HuH-7 (cell line): Measurements from ENCODE around the gene PEX13.
A peak's percentile ranks its signal among the peaks of the same experiment; 100 is the strongest.
"Not testable (repeated sequence)": the region's sequence is repeated elsewhere in the genome, so short reads cannot be mapped to it uniquely, and the experiment has no call there.

Source experiments
- DNase-seq: peaks from one replicate; pipeline ENCODE4 v3.0.0; 2011; ENCODE audit warnings: low spot score

The PEX13 gene

DNA sequence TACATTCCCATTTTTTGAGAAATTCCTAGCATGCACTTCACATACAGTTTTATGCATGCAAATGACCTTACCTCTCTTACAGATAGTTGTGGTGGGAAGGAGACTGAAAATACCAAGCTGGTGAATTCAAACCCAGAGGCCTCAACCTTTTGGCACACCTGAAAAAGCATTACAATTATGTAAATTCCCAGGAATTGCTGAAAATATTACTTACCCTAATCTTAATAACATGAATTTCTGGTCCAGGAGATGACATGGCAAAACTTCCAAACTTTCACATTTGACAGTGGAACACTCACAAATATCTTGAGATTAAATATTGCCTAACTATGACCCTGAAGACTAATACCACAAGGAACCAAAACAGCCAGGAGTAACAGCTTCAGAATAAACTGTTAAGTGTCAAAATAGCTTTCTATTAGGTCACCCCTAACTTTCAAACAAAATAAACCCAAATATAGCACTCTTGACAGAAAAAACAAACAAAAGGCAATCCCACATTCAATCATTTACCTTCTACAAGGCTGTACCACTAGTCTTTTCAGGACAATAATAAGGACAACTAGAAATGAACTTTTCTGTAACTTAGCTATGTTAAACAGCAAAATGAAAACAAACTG lies 10.9 kb upstream of the PEX13 start:
- no peak for DNase-seq

DNA sequence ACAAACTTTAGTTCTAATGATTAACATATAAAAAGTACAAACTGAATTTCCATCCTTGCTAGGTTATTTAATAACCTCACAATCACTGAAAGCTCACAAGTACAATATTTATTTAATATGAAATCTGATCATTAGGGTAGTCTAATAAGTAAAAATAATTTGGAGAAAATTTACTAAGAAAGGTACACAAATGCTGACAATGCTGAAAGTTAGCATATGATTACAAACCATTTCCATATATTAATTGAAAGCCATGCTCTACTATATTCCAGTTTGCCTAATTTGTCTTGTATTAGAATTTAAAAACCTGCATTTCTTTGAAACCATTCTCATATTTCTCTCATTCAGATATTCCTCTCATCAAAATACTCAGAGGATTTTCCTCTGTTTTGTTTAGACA lies 8.2 kb upstream of the PEX13 start:
- no peak for DNase-seq

DNA sequence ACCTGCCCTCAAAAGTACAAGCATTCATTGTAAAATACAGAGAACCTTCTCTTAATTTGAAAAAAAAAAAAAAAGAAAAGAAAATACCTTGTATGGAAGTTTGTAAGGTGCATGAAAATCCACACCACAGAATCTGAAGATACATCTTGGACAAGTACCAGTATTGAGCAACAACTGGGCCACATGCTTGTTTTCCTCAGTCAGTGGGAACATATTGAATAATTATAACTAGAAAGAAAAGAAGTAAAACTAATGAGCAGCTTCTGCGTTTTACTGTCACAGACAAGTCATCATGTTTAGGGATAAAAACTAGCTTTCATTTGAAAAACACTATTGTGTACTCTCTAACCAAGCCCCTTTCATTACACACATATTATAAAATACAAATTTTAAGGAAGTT lies 5.8 kb upstream of the PEX13 start:
- DNase-seq = no peak

DNA sequence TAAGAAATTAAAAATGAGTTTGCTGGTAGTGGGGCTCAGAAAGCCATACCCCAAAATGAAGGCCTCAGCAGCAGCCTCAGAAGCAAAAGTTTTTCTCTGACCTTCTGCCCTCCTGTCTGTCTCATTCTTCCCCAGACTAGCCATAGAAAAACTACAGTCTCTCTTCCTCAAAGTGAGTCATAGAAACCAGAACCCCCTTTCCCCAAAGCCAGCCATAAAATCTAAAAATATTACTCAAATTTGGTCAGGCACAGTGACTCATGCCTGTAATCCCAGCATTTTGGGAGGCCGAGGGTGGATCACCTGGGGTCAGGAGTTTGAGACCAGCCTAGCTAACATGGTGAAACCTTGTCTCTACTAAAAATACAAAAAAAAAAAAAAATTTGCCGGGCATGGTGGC lies 5.2 kb upstream of the PEX13 start:
- not testable (repeated sequence) for DNase-seq

DNA sequence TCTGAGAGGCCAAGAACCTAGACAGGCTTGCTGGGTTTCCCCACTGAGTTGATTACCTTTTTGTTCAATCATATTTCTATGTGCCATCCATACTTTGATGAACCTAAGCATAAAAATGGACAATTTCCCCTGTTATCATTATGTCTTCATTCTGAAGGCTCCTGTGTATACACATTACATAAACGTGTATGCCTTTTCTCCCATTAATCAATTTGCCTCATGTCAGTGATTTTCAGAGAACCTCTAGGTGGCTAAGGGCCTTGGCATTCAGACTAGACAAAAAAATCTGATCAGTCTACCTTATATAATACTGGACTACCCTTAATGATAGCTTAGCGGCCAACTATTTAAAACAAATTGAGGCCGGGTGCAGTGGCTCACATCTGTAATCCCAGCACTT lies 4.1 kb upstream of the PEX13 start:
- DNase-seq = no peak

DNA sequence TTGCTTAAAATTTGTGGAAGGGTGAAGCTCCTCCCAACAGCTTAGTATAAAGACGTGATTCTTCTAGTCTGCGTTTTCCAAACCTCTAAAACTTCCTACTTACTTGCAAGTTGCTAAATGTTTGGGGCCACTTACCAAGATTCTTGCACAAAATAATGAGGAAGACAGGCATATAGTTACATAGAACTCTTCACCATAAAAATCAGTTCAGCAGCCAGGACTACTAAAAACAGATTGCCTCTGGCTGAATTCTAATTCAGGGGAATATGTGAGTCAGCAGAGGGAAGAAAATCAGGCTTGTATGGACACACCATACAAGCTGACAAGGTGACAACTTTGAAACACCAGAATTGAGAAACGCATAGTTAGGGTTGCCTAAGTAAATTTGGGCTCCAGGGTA lies 2.8 kb upstream of the PEX13 start:
- DNase-seq = no peak

DNA sequence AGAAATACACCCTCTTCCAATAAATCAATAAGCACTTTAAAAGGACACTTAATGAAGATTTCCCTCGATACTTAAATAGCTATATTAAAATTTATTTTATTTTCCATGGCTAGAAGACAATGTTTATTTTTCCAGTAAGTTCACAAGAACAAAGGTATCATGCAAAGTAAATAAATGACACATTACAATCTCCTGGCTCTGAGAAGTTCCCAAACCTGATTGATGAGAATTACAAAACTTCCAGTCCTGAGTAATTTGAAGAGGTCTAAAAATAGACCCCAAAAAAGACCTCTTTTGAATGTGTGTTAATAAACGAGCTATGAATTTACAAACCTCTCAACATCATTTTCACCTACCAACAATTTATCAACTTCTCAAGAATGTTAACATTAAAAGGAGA lies 1.5 kb upstream of the PEX13 start:
- DNase-seq = no peak

DNA sequence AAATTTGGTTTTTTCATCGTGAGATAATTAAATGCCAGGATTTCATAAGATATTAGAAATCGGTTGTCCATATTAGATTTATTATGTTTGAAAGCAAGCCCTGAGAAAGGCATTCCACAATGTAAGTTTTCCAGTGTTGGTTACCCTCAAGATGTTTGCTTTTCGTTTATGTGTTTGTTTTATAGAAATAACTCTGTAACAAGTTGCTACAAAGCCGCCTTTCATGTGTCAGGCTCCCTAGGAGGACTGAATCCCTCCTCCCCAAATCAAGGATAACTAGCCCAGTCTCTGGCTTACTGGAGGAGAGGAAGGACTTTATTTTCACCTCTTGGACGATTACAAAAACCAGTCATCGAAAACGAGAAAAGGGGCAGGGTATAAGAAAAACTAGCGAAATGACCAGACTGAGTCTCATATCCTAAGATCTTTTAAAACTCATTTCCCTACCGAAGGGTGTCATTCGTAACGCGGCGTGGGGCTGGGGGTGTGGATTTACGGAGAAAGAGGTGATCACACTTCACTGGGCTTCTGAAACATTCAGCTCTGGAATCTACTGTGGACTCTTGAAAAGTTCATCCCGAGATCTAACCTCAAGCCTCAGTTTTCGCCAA lies 1.0 kb upstream of the PEX13 start:
- no peak for DNase-seq

DNA sequence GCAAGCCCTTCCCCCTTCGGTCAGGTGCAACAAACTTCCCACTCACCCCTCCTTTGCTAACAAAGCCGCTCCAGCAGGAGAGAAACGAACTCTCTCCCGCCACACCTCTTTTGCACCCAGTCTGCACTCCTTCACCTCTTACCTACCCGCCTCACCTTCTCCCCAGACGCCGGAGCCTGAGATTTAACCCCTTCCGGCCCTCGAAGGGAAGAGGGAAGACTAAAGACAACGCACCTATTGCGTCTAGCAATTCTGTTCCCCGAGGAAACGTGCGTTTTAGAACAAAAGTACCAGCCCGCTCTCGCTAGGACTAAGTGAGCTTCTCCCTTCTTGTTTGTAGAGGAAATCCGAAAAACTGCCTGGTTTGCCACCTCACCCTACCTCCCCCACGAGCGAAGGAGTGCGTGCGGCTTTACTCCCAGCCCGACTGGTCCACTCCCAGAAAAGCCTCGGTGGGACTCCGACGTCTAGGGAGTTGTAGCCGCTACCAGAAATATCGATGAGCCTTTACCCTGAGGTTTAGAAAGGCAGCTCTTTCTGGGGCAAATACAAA lies 441 bp upstream of the PEX13 start:
- DNase-seq = peak; percentile 72

DNA sequence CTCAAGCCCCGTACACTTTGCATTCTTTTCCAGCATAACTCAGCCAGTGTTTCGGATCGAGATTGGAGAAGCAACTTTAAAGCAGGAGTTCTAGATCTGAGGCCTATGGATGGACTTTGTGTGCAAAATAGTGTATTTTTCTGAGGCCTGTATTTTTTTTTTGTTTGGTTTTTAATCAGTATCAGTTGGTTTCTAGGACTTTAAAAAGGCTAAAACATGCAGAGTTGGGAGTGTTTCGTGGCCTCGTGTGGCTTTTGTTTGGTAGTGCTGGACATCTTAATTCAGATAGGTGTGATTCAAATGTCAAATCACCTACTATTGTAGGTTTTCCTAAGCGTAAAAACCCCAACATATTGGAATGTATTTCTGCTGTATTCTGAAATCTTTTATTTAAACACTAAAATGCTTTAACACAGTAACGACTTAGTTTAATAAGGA lies 817 bp downstream of the PEX13 start:
- no peak for DNase-seq

DNA sequence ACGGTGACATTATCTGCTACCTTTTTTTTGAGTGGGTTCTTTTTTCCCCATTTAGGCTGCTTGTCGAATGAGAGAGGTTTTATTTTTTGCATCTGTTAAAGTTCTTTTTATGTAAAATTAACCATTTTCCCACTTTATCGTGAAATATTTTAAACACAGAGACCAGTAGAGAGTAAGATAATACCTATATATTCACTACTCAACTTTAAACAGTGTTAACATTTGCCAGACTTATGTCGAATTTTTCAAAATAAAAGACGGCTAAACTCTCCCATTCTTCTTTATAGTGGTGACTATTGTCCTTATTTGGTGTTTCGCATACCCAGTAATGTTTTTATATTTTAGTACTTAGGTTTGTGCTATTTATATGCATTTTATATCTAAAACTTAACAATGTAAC lies 1.3 kb downstream of the PEX13 start:
- DNase-seq = no peak

DNA sequence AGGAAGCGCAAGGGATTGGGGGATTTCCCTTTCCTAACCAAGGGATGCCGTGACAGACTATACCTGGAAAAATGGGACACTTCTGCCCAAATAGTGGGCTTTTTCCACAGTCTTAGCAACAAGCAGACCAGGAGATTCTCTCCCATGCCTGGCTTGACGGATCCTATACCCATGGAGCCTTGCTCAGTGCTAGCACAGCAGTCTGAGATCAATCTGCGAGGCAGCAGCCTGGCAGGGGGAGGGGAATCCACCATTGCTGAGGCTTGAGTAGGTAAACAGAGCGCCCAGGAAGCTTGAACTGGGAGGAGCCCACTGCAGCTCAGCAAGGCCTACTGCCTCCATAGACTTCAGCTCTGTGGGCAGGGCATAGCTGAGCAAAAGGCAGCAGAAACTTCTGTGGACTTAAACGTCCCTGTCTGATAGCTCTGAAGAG lies 3.7 kb downstream of the PEX13 start:
- no peak for DNase-seq

DNA sequence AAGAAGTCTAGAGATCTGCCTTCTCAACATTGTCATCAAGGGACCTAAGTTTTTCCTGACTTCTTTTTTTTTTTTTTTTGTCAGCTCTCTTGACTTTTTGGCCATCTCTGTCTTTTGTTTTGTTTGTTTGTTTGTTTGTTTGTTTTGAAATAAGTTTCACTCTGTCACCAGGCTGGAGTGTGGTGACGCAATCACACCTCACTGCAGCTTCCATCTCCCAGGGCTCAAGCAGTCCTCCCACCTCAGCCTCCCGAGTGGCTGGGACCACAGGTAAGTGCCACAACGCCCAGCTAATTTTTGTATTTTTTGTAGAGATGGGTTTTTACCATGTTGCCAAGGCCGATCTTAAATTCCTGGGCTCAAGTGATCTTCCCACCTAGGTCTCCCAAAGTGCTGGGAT lies 6.2 kb downstream of the PEX13 start:
- DNase-seq = no peak

DNA sequence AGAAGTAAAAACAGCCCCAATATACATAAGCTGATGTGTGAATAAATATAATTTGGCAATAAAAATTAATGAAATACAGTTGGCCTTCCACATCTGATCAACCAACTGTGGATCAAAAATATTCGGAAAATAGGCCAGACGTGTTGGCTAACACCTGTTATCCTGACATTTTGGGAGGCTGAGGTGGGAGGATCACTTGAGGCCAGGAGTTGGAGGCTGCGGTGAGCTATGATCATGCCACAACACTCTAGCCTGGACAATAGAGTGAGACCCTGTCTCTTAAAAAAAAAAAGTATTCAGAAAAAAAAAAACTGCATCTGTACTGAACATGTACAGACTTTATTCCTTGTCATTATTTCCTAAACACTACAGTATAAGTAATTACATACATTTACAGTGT lies 12.0 kb downstream of the PEX13 start:
- no peak for DNase-seq

DNA sequence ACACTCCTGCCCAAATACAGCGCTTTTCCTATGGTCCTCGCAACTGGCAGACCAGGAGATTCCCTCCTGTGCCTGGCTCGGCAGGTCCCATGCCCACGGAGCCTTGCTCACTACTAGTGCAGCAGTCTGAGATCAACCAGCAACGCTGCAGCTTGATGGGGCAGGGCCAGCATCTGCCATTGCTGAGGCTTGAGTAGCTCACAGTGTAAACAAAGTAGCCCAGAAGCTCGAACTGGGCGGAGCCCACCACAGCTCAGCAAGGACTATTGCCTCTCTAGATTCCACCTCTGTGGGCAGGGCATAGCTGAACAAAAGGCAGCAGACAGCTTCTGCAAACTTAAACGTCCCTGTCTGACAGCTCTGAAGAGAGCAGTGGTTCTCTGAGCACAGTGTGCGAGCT lies 17.1 kb downstream of the PEX13 start:
- not testable (repeated sequence) for DNase-seq

DNA sequence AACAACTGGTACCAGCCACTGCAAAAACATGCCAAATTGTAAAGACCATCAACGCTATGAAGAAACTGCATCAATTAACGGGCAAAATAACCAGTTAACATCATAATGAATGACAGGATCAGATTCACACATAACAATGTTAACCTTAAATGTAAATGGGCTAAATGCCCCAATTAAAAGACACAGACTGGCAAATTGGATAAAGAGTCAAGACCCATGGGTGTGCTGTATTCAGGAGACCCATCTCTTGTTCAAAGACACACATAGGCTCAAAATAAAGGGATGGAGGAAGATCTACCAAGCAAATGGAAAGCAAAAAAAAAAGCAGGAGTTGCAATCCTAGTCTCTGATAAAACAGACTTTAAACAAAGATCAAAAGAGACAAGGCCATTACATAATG lies 19.1 kb downstream of the PEX13 start:
- not testable (repeated sequence) for DNase-seq

DNA sequence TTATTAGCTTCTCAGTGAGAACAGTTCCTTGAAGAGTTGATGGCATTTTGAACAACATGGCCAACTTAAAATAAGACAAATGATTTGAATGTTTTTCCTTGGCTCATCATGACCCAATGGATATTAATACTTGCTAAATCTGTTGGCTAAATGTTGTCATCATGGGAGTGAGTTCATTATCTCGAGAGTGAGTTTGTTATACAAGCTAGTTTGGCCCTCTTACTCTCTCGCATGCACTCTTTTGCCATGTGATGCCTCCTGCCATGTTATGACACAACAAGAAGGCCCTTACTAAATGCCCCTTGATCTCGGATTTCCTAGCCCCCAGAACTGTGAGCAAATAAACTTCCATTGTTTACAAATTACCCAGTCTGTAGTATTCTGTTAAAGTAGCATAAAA lies 25.3 kb downstream of the PEX13 start:
- DNase-seq = no peak

DNA sequence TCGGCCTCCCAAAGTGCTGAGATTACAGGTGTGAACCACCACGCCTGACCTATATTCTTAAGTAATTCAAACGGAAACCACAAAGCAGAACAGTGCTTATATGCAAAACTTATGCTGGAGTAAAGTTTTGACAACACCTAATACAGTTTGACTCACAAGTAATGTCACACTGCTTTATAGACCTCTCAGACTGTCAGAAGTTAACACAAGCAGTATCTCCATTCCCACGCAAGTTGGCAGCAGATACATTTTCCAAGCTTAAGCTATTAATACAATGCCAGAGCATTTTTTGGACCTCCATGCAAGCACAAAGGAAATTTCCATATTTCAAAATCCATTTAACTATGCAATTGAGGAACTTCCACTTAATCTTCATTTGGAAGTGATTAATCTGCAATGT lies 27.1 kb downstream of the PEX13 start:
- DNase-seq = no peak

DNA sequence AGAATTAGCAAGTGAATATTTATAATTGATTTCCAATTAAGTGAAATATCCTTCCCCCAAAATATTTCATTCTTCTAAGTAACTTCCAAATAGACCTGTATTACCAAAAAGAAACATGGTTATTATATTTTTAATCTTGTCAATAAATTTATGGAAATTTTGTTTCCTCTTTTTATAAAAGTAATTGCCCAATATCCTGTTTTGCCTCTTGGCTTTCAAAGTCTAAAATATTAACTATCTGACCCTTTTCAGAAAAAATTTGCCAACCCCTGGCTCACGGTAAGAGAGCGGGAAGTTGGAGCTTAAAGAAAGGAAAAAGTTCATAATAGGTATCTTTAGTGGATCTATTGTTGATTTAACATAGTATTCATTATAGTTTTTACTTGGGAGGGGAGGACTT lies 27.7 kb downstream of the PEX13 start:
- no peak for DNase-seq

DNA sequence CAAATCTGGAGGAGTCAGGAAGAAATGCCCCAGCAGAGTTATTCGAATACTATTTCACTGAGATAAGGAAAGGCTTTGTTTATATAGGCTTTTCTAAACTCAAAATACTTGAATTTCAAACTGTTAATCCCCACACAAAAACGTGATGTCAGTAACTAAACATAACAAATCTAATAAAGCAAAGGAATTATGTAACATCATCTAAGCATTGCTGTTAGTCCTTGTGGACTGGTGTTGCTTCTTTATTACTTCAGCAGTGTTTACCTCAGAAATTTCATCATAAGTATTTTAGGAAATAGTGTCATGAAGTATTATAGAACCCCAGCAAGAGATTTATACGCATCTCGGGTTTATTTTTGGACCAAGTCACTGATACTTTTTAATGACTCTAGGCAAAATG lies 28.5 kb downstream of the PEX13 start:
- DNase-seq = no peak

DNA sequence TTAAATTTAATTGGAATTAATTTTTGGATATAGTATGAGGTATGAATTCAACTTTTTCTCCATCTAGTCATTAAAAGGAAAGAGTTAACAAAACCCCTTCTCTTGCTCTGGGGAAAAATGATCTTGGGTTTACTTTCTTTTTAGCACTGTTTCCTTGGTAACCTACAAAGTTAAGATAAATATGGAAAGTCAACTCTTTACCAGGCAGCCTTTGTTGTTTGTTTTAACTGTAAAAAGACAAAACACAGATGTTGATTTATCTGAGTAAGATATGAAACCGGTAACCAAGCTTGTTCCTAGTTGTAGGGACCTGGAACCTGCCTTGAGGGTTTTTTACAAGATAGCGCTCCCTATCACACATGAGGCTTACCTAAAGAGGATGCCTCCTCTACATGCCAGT lies 38.0 kb downstream of the PEX13 start:
- DNase-seq = no peak

DNA sequence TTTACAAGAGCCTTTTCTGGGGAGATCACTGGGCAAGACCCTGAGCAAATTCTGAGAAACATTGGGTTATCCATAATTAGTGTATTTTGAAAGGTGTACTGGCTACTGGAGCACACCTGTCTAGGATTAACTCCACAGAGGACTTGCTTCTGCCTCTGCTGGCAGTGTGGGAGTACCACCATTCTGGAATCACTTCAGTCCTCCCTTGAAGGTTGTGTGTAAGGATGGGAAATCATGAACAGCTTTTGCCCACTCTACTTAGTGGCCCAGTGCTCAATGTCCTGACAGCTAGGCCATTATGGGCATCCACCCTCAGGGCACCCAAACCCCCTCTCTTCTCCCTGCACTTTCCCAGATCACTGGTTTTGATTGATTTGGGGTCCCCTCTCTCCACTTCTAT lies 40.0 kb downstream of the PEX13 start:
- no peak for DNase-seq

DNA sequence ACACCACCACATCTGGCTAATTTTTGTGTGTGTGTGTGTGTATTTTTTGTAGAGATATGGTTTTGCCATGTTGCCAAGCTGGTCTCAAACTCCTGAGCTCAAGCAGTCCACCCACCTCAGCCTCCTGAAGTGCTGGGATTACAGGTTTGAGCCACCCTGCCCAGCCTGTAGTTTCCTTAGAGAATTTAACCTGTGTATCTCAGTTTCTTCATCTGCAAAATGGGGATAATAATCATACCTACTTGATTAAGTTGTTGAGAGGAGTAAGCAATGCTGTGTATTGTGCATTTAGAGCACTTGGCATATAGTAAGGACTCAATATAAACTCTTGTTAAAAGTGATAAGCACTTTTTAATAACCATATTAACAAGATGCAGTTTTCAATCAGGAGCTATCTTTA lies 41.9 kb downstream of the PEX13 start:
- no peak for DNase-seq
